ACC112 (cell line): ENCODE results near the gene OR8S1.
"Not testable (repeated sequence)": the region's sequence is repeated elsewhere in the genome, so short reads cannot be mapped to it uniquely, and the experiment has no call there.

Experiments used
- H2AFZ ChIP-seq: fragments of 200-600 bp; sonication (generic); one replicate; pipeline ENCODE4 v1.6.0; 2017; ENCODE audit warnings: antibody characterized with exemption, low read length; ENCODE audit not compliant: unreplicated experiment
- H3K27ac ChIP-seq: fragments of 200-600 bp; sonication (generic); 2 replicates; pipeline ENCODE4 v1.5.1; 2014; ENCODE audit warnings: low read depth, mild to moderate bottlenecking, antibody characterized with exemption, low read length, moderate library complexity
- H3K27me3 ChIP-seq: fragments of 200-600 bp; sonication (generic); 2 replicates; pipeline ENCODE4 v1.6.1; 2014; ENCODE audit warnings: mild to moderate bottlenecking, antibody characterized with exemption, low read length, moderate library complexity, mixed read lengths; ENCODE audit not compliant: insufficient read depth
- H3K36me3 ChIP-seq: fragments of 200-600 bp; sonication (generic); 2 replicates; pipeline ENCODE4 v1.6.1; 2016; ENCODE audit warnings: mild to moderate bottlenecking, antibody characterized with exemption, low read length, moderate library complexity, mixed read lengths; ENCODE audit not compliant: insufficient read depth
- H3K4me1 ChIP-seq: fragments of 200-600 bp; sonication (generic); one replicate; pipeline ENCODE4 v1.6.1; 2016; ENCODE audit warnings: low read length, mixed read lengths; ENCODE audit not compliant: insufficient read depth, unreplicated experiment, control insufficient read depth
- H3K4me3 ChIP-seq: fragments of 200-600 bp; sonication (generic); 2 replicates; pipeline ENCODE4 v1.5.1; 2014; ENCODE audit warnings: mild to moderate bottlenecking, low read depth, low read length
- H3K79me2 ChIP-seq: fragments of 200-600 bp; sonication (generic); one replicate; pipeline ENCODE4 v1.6.0; 2016; ENCODE audit warnings: low read length; ENCODE audit not compliant: control insufficient read depth, unreplicated experiment, insufficient read depth

Gene OR8S1

GRCh38 chr12:48512855-48513254, 12.6 kb upstream of the OR8S1 start:
- Histone ChIP-seq H3K4me3 (no peak overlapping the region), H3K79me2 (no peaks in the 10 kb centered on the region), H3K4me1 (no peaks in the 10 kb centered on the region), H3K27ac (no peak overlapping the region), H3K36me3 (no peaks in the 10 kb centered on the region), H3K27me3 (peaks cover 49% of the 10 kb centered on the region), H2AFZ (no peak overlapping the region)

GRCh38 chr12:48514728-48515127, 10.7 kb upstream of the OR8S1 start:
- H3K36me3 ChIP-seq, result no peaks in the 10 kb centered on the region
- H3K27me3 ChIP-seq, result peaks cover 31% of the 10 kb centered on the region
- H2AFZ ChIP-seq, result no peak overlapping the region
- no peak overlapping the region for H3K27ac ChIP-seq
- no peak overlapping the region for H3K4me3 ChIP-seq
- no peaks in the 10 kb centered on the region for H3K4me1 ChIP-seq
- no peaks in the 10 kb centered on the region for H3K79me2 ChIP-seq

DNA sequence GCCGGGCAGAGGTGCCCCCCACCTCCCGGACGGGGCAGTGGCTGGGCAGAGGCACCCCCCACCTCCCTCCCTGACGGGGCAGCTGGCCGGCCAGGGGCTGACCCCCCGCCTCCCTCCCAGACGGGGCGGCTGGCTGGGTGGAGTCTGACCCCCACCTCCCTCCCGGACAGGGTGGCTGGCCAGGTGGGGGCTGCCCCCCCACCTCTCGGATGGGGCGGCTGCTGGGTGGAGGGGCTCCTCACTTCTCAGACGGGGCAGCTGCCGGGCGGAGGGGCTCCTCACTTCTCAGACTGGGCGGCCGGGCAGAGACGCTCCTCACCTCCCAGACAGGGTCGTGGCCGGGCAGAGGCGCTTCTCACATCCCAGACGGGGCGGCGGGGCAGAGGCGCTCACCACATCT, 5.1 kb upstream of the OR8S1 start:
- H3K27me3 ChIP-seq, result peaks cover 27% of the 10 kb centered on the region

GRCh38 chr12:48527891-48528670, 2.6 kb downstream of the OR8S1 start:
- H3K4me3 ChIP-seq, result no peak overlapping the region
- peaks cover 54% of the 10 kb centered on the region for H3K27me3 ChIP-seq
- H3K27ac ChIP-seq, result no peak overlapping the region
- H3K79me2 ChIP-seq, result no peaks in the 10 kb centered on the region
- no peaks in the 10 kb centered on the region for H3K4me1 ChIP-seq
- no peak overlapping the region for H2AFZ ChIP-seq
- H3K36me3 ChIP-seq, result no peaks in the 10 kb centered on the region

More for the DNA sequence above, 5.1 kb upstream of the OR8S1 start:
- not testable (repeated sequence) for H3K4me3 ChIP-seq, H3K79me2 ChIP-seq, H3K36me3 ChIP-seq, H2AFZ ChIP-seq, H3K4me1 ChIP-seq, H3K27ac ChIP-seq

DNA sequence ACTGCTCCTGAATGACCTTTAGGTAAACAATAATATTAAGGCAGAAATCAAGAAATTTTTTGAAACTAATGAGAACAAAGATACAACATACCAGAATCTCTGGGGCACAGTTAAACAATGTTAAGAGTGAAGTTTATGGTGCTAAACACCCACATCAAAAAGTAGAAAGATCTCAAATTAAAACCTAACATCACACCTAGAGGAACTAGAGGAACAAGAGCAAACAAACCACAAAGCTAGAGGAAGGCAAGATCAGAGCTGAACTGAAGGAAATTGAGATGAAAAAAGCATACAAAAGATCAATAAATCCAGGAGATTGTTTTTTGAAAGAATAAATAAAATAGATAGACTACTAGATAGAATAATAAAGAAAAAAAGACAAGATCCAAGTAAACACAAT, 7.2 kb downstream of the OR8S1 start:
- no peaks in the 10 kb centered on the region for H3K79me2 ChIP-seq
- no peaks in the 10 kb centered on the region for H3K4me1 ChIP-seq
- no peak overlapping the region for H3K27ac ChIP-seq
- peaks cover 24% of the 10 kb centered on the region for H3K27me3 ChIP-seq
- no peak overlapping the region for H2AFZ ChIP-seq
- H3K36me3 ChIP-seq, result no peaks in the 10 kb centered on the region
- no peak overlapping the region for H3K4me3 ChIP-seq

DNA sequence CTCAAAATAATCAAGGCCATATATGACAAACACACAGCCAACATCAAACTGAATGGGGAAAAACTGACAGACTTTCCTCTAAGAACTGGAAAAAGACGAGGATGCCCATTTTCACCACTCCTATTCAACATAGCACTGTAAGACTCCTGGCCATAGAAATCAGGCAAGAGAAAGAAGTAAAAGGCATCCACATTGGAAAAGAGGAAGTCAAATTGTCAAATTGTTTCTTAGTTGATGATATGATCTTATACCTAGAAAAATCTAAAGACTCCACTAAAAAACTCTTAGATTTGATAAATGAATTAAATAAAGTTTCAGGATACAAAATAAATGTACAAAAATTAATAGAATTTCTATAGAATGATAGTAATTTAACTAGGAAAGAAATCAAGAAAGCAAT, 11.2 kb downstream of the OR8S1 start:
- no peak overlapping the region for H2AFZ ChIP-seq
- no peak overlapping the region for H3K4me3 ChIP-seq
- no peak overlapping the region for H3K27ac ChIP-seq
- H3K79me2 ChIP-seq, result no peaks in the 10 kb centered on the region
- H3K27me3 ChIP-seq, result peaks cover 5% of the 10 kb centered on the region
- H3K4me1 ChIP-seq, result no peaks in the 10 kb centered on the region
- no peaks in the 10 kb centered on the region for H3K36me3 ChIP-seq

DNA sequence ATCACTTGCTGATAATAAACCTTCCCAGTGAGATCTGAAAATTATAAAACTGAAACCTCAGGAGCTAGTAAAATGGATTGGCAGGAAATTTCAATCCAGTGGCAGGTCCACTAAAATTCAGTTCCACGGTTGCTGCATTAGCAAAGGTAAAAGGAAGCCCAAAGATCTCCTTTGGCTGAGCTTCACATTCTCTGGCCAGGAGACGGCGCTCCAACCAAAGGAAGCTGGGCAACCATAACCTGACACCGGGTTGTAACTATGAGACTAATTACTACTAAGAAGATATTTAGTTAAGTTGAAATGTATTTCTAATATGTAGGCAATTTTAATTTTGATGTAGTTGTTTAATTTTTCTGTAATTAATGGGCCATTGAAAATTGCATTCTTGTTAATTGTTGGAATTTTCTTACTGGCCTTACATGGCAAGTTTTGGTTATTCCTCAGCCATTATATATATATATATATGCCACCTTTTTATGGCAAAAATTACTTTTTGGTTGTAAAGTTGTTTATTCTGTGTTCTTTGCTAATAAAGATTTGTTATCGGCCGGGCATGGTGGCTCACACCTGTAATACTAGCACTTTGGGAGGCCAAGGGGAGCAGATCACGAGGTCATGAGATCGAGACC, 17.0 kb downstream of the OR8S1 start:
- H2AFZ ChIP-seq, result no peak overlapping the region
- H3K79me2 ChIP-seq, result no peaks in the 10 kb centered on the region
- H3K4me1 ChIP-seq, result no peaks in the 10 kb centered on the region
- no peak overlapping the region for H3K4me3 ChIP-seq
- no peaks in the 10 kb centered on the region for H3K36me3 ChIP-seq
- H3K27me3 ChIP-seq, result peaks cover 26% of the 10 kb centered on the region
- H3K27ac ChIP-seq, result no peak overlapping the region

GRCh38 chr12:48545833-48546469, 20.5 kb downstream of the OR8S1 start:
- Histone ChIP-seq H3K27me3 (peaks cover 26% of the 10 kb centered on the region), H3K4me3 (no peak overlapping the region), H3K27ac (no peak overlapping the region), H3K36me3 (no peaks in the 10 kb centered on the region), H3K79me2 (no peaks in the 10 kb centered on the region), H3K4me1 (no peaks in the 10 kb centered on the region), H2AFZ (no peak overlapping the region)

- H3K36me3 ChIP-seq, H3K4me1 ChIP-seq, H2AFZ ChIP-seq, H3K4me3 ChIP-seq, H3K27ac ChIP-seq, H3K79me2 ChIP-seq: not testable (repeated sequence)
- H3K27me3 ChIP-seq, result peaks cover 23% of the 10 kb centered on the region
Observed at GRCh38 chr12:48547012-48547411, 21.6 kb downstream of the OR8S1 start.

- H3K36me3 ChIP-seq, H3K79me2 ChIP-seq, H3K4me3 ChIP-seq, H3K27ac ChIP-seq, H3K4me1 ChIP-seq, H2AFZ ChIP-seq: not testable (repeated sequence)
- peaks cover 13% of the 10 kb centered on the region for H3K27me3 ChIP-seq
Observed at GRCh38 chr12:48551636-48552035, 26.2 kb downstream of the OR8S1 start.
